K562 (cell line): Measurements from ENCODE around the gene TOR3A.

Experiments used
- MYNN ChIP-seq, 2 experiments: sonication (generic); formaldehyde crosslinking in 1 of 2; IDR thresholded peaks; 2 replicates each; pipeline versions ENCODE4 v1.5.0 to v1.6.1; 2016 to 2020; ENCODE audit warnings: antibody characterized with exemption in 1 of 2, missing genetic modification reagents in 1 of 2
- POLR2A ChIP-seq: fragments of 450-650 bp; conservative IDR thresholded peaks from 2 replicates; pipeline ENCODE4 v1.6.1; 2016
- POLR2AphosphoS5 ChIP-seq: IDR thresholded peaks from 2 replicates; pipeline ENCODE4 v1.6.1; 2011; ENCODE audit warnings: mild to moderate bottlenecking, low read depth, low read length, moderate library complexity; ENCODE audit not compliant: control insufficient read depth, insufficient read depth
- RBM14 ChIP-seq: fragments of 200-400 bp; formaldehyde crosslinking; IDR thresholded peaks from 2 replicates; pipeline ENCODE4 v1.6.1; 2018; ENCODE audit warnings: low read depth, mild to moderate bottlenecking, low read length, moderate library complexity, borderline replicate concordance; ENCODE audit not compliant: insufficient read depth
- TF ChIP-seq, protein P1 (sequence below): sonication (generic); formaldehyde crosslinking; IDR thresholded peaks from 2 replicates; pipeline ENCODE4 v1.8.0; 2023; ENCODE audit warnings: missing genetic modification reagents, mild to moderate bottlenecking, borderline replicate concordance
- TF ChIP-seq, protein P2 (sequence below), 2 experiments: fragments of 250-450 bp in 1 of 2; fragments of 450-650 bp in 1 of 2; sonication (Bioruptor Pico) in 1 of 2; IDR thresholded peaks; 2 replicates each; pipeline versions ENCODE4 v1.6.1 to v1.8.0; 2016 to 2021; ENCODE audit warnings: mild to moderate bottlenecking in 2 of 2, moderate library complexity in 2 of 2, missing compliant biosample characterization in 1 of 2, missing genetic modification characterization in 1 of 2
- TF ChIP-seq, protein P3 (sequence below): fragments of 150-350 bp; IDR thresholded peaks from 2 replicates; pipeline ENCODE4 v1.6.1; 2014; ENCODE audit warnings: low read depth, mild to moderate bottlenecking, low read length, borderline replicate concordance
- TF ChIP-seq, protein P4 (sequence below), 2 experiments: fragments of 450-650 bp in 1 of 2; sonication (generic) in 1 of 2; formaldehyde crosslinking in 1 of 2; IDR thresholded peaks in 1 of 2; conservative IDR thresholded peaks in 1 of 2; 2 replicates each; pipeline versions ENCODE4 v1.6.1 to v1.8.1; 2016 to 2023; ENCODE audit warnings: mild to moderate bottlenecking in 2 of 2, moderate library complexity in 2 of 2, inconsistent platforms in 1 of 2, missing genetic modification reagents in 1 of 2
- TF ChIP-seq, protein P5 (sequence below), 2 experiments: fragments of 450-650 bp; formaldehyde crosslinking in 1 of 2; IDR thresholded peaks; 2 replicates each; pipeline versions ENCODE4 v1.4.0 to v1.6.1; 2014 to 2020; ENCODE audit warnings: mild to moderate bottlenecking in 2 of 2, borderline replicate concordance in 1 of 2, low read depth in 1 of 2

DNA sequence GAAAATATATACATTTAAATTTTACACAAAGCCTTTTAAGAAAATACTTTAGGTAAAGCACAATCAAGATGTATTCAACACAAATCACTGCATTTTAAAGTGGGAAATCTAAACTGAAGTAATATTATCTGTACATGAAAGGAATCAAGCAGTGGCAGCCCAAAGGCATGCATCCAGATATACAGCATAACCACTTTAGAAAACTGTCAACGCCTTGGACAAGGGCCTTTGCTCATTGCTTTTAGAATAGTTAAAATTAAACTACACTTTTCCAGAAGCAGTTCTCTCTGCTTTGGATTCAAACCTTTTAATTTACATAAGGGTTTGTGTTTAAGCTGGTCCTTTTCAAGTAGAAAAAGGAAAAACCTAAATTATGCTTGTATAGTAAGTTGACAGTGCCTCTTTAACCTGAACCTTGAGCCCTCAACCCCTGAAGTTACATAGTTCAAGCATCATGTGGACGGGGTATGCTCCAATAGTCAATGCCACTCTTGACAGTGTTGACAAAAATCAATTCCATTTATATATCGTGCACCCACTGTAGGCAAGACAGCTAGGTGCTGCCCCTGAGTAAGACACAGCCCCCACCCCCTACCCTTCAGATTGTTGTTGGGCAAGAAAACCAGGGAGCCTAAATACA, 22.9 kb downstream of the TOR3A start:
- TF ChIP-seq, protein P1, sequence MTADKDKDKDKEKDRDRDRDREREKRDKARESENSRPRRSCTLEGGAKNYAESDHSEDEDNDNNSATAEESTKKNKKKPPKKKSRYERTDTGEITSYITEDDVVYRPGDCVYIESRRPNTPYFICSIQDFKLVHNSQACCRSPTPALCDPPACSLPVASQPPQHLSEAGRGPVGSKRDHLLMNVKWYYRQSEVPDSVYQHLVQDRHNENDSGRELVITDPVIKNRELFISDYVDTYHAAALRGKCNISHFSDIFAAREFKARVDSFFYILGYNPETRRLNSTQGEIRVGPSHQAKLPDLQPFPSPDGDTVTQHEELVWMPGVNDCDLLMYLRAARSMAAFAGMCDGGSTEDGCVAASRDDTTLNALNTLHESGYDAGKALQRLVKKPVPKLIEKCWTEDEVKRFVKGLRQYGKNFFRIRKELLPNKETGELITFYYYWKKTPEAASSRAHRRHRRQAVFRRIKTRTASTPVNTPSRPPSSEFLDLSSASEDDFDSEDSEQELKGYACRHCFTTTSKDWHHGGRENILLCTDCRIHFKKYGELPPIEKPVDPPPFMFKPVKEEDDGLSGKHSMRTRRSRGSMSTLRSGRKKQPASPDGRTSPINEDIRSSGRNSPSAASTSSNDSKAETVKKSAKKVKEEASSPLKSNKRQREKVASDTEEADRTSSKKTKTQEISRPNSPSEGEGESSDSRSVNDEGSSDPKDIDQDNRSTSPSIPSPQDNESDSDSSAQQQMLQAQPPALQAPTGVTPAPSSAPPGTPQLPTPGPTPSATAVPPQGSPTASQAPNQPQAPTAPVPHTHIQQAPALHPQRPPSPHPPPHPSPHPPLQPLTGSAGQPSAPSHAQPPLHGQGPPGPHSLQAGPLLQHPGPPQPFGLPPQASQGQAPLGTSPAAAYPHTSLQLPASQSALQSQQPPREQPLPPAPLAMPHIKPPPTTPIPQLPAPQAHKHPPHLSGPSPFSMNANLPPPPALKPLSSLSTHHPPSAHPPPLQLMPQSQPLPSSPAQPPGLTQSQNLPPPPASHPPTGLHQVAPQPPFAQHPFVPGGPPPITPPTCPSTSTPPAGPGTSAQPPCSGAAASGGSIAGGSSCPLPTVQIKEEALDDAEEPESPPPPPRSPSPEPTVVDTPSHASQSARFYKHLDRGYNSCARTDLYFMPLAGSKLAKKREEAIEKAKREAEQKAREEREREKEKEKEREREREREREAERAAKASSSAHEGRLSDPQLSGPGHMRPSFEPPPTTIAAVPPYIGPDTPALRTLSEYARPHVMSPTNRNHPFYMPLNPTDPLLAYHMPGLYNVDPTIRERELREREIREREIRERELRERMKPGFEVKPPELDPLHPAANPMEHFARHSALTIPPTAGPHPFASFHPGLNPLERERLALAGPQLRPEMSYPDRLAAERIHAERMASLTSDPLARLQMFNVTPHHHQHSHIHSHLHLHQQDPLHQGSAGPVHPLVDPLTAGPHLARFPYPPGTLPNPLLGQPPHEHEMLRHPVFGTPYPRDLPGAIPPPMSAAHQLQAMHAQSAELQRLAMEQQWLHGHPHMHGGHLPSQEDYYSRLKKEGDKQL = no peak
- TF ChIP-seq, protein P2, sequence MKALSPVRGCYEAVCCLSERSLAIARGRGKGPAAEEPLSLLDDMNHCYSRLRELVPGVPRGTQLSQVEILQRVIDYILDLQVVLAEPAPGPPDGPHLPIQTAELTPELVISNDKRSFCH (CRISPR knock-in tag; IDR thresholded peaks at IDR 0.05) = no peak
- TF ChIP-seq, protein P2 (tag; IDR thresholded peaks at IDR 0.05) = no peak
- TF ChIP-seq POLR2A (no peak), POLR2AphosphoS5 (no peak), RBM14 (no peak), MYNN (IDR thresholded peaks at IDR 0.05) (no peak), MYNN (CRISPR knock-in tag; IDR thresholded peaks at IDR 0.05) (no peak)
- TF ChIP-seq, protein P3, sequence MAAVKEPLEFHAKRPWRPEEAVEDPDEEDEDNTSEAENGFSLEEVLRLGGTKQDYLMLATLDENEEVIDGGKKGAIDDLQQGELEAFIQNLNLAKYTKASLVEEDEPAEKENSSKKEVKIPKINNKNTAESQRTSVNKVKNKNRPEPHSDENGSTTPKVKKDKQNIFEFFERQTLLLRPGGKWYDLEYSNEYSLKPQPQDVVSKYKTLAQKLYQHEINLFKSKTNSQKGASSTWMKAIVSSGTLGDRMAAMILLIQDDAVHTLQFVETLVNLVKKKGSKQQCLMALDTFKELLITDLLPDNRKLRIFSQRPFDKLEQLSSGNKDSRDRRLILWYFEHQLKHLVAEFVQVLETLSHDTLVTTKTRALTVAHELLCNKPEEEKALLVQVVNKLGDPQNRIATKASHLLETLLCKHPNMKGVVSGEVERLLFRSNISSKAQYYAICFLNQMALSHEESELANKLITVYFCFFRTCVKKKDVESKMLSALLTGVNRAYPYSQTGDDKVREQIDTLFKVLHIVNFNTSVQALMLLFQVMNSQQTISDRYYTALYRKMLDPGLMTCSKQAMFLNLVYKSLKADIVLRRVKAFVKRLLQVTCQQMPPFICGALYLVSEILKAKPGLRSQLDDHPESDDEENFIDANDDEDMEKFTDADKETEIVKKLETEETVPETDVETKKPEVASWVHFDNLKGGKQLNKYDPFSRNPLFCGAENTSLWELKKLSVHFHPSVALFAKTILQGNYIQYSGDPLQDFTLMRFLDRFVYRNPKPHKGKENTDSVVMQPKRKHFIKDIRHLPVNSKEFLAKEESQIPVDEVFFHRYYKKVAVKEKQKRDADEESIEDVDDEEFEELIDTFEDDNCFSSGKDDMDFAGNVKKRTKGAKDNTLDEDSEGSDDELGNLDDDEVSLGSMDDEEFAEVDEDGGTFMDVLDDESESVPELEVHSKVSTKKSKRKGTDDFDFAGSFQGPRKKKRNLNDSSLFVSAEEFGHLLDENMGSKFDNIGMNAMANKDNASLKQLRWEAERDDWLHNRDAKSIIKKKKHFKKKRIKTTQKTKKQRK = no peak
- TF ChIP-seq, protein P4, sequence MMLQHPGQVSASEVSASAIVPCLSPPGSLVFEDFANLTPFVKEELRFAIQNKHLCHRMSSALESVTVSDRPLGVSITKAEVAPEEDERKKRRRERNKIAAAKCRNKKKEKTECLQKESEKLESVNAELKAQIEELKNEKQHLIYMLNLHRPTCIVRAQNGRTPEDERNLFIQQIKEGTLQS (IDR thresholded peaks at IDR 0.05) = no peak
- TF ChIP-seq, protein P4 (CRISPR knock-in tag; conservative IDR thresholded peaks at IDR 0.05) = no peak
- TF ChIP-seq, protein P5, sequence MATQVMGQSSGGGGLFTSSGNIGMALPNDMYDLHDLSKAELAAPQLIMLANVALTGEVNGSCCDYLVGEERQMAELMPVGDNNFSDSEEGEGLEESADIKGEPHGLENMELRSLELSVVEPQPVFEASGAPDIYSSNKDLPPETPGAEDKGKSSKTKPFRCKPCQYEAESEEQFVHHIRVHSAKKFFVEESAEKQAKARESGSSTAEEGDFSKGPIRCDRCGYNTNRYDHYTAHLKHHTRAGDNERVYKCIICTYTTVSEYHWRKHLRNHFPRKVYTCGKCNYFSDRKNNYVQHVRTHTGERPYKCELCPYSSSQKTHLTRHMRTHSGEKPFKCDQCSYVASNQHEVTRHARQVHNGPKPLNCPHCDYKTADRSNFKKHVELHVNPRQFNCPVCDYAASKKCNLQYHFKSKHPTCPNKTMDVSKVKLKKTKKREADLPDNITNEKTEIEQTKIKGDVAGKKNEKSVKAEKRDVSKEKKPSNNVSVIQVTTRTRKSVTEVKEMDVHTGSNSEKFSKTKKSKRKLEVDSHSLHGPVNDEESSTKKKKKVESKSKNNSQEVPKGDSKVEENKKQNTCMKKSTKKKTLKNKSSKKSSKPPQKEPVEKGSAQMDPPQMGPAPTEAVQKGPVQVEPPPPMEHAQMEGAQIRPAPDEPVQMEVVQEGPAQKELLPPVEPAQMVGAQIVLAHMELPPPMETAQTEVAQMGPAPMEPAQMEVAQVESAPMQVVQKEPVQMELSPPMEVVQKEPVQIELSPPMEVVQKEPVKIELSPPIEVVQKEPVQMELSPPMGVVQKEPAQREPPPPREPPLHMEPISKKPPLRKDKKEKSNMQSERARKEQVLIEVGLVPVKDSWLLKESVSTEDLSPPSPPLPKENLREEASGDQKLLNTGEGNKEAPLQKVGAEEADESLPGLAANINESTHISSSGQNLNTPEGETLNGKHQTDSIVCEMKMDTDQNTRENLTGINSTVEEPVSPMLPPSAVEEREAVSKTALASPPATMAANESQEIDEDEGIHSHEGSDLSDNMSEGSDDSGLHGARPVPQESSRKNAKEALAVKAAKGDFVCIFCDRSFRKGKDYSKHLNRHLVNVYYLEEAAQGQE (IDR thresholded peaks at IDR 0.05; ENCODE audit: borderline replicate concordance) = no peak
- TF ChIP-seq, protein P5 (CRISPR knock-in tag; IDR thresholded peaks at IDR 0.05; ENCODE audit: low read depth) = no peak
